MCF 10A (cell line): ENCODE results near the gene CD300C. TPM values are rescaled to one million over a fixed set of nuclear protein-coding genes. Genes with fewer than 3 reads are reported as not detected.

ENCODE experiments used
- BruUV-seq: library from RNA; stranded (reverse); fragments of 400-500 nt; replicated peaks from 2 replicates; lab custom pipeline; 2021; lab: Mats Ljungman, UMichigan
- CTCF ChIA-PET: fragments of 300-600 bp; sonication (Branson Sonifier 250); formaldehyde crosslinking; extraction: SDS; loops from one replicate; lab custom pipeline; 2021; ENCODE audit warnings: antibody characterized with exemption, inconsistent platforms; lab: Yijun Ruan, JAX
- POLR2A ChIA-PET: fragments of 300-600, 350-650 bp; sonication (Branson Sonifier 250); formaldehyde crosslinking; extraction: SDS; loops from one replicate; lab custom pipeline; 2020; ENCODE audit warnings: antibody characterized with exemption, inconsistent platforms; lab: Yijun Ruan, JAX
- DNase-seq: peaks from one replicate; pipeline ENCODE4 v3.0.0-alpha.2; 2018; ENCODE audit not compliant: unreplicated experiment
- H3K27ac Mint-ChIP-seq: one replicate; pipeline ENCODE4 v1.8.0; 2022; ENCODE audit warnings: mild to moderate bottlenecking, low read depth, mixed read lengths; ENCODE audit not compliant: unreplicated experiment
- H3K27me3 Mint-ChIP-seq: one replicate; pipeline ENCODE4 v1.8.0; 2022; ENCODE audit warnings: mixed read lengths; ENCODE audit not compliant: insufficient read depth, unreplicated experiment
- H3K36me3 Mint-ChIP-seq: one replicate; pipeline ENCODE4 v1.8.0; 2022; ENCODE audit warnings: mild to moderate bottlenecking, moderate library complexity, mixed read lengths; ENCODE audit not compliant: insufficient read depth, unreplicated experiment
- H3K4me1 Mint-ChIP-seq: one replicate; pipeline ENCODE4 v1.8.0; 2022; ENCODE audit warnings: mixed read lengths; ENCODE audit not compliant: insufficient read depth, unreplicated experiment
- H3K4me3 Mint-ChIP-seq: one replicate; pipeline ENCODE4 v1.8.0; 2022; ENCODE audit warnings: mild to moderate bottlenecking, moderate library complexity, mixed read lengths; ENCODE audit not compliant: unreplicated experiment
- H3K9me3 Mint-ChIP-seq: one replicate; pipeline ENCODE4 v1.8.0; 2022; ENCODE audit warnings: mixed read lengths; ENCODE audit not compliant: unreplicated experiment
- CTCF ChIP-seq: fragments of 200-600 bp; IDR thresholded peaks from one replicate; pipeline ENCODE4 v1.8.0; 2022; ENCODE audit warnings: antibody characterized with exemption, mild to moderate bottlenecking; ENCODE audit not compliant: unreplicated experiment
- intact Hi-C: fragments of 100-400 bp; cut with micrococcal nuclease; formaldehyde crosslinking; loops from 2 replicates; pipeline ENCODE4 v1.14.1; 2022
- total RNA-seq: library from RNA; stranded (reverse); gene quantifications from 2 replicates; pipeline ENCODE4 v1.2.3, GENCODE V29; 2022

CD300C gene
- total RNA-seq, 1 experiment from 2014 or later = not detected

GRCh38 chr17:74536890-74537289, 9.0 kb downstream of the CD300C start:
- H3K36me3 Mint-ChIP-seq = no peaks in the 10 kb centered on the region
- intact Hi-C loops = no loop called here
- H3K27ac Mint-ChIP-seq = no peak overlapping the region
- no TSS peak for BruUV-seq
- peaks cover 6% of the 10 kb centered on the region for H3K4me1 Mint-ChIP-seq
- CTCF ChIA-PET = no interaction called here
- no peaks in the 10 kb centered on the region for H3K9me3 Mint-ChIP-seq
- no peak for DNase-seq
- peaks cover 40% of the 10 kb centered on the region for H3K27me3 Mint-ChIP-seq
- POLR2A ChIA-PET = no interaction called here
- no peak for TF ChIP-seq CTCF
- no peak overlapping the region for H3K4me3 Mint-ChIP-seq

GRCh38 chr17:74532115-74532514, 13.8 kb downstream of the CD300C start:
- no TSS peak for BruUV-seq
- no peak for DNase-seq
- POLR2A ChIA-PET = no interaction called here
- Mint-ChIP-seq H3K36me3 (peaks cover 4% of the 10 kb centered on the region), H3K9me3 (no peaks in the 10 kb centered on the region), H3K27me3 (peaks cover 54% of the 10 kb centered on the region), H3K4me1 (peaks cover 6% of the 10 kb centered on the region), H3K4me3 (no peak overlapping the region), H3K27ac (no peak overlapping the region)
- TF ChIP-seq CTCF = no peak
- intact Hi-C loops = no loop called here
- CTCF ChIA-PET = interaction anchor here (0.8 to 2.6 kb wide), 11 partner anchors 11 to 164 kb away, joined by 3 to 16 read pairs (median 4); partner anchors contain the start of gene GPR142

- BruUV-seq = no TSS peak
- no peak within 1 kb of the TSS for H3K4me3 Mint-ChIP-seq
- peaks cover 4% of the 10 kb centered on the region for H3K36me3 Mint-ChIP-seq
- H3K9me3 Mint-ChIP-seq = no peaks in the 10 kb centered on the region
- no peak within 1 kb of the TSS for H3K27ac Mint-ChIP-seq
- peaks cover 6% of the 10 kb centered on the region for H3K4me1 Mint-ChIP-seq
- H3K27me3 Mint-ChIP-seq = peaks cover 47% of the 10 kb centered on the region
- intact Hi-C loops = no loop called here
- CTCF ChIA-PET = interaction anchor here (1.1 to 2.6 kb wide), 6 partner anchors 11 to 151 kb away, joined by 3 to 16 read pairs (median 5); no protein-coding TSS in a partner anchor
- no peak for DNase-seq
- TF ChIP-seq CTCF = no peak
- POLR2A ChIA-PET = no interaction called here
Measured at GRCh38 chr17:74531231-74531761, 14.6 kb downstream of the CD300C start, which contains the start of gene CD300LB. Gene CD300LB (minus strand): TSS chr17:74531475. CDS start chr17:74531350, 125 bp downstream.

GRCh38 chr17:74530831-74531150, 15.1 kb downstream of the CD300C start:
- ChIA-PET CTCF (no interaction called here), POLR2A (no interaction called here)
- BruUV-seq = no TSS peak
- no peak for TF ChIP-seq CTCF
- no peak overlapping the region for H3K4me3 Mint-ChIP-seq
- no peak overlapping the region for H3K27ac Mint-ChIP-seq
- H3K36me3 Mint-ChIP-seq = peaks cover 4% of the 10 kb centered on the region
- peaks cover 47% of the 10 kb centered on the region for H3K27me3 Mint-ChIP-seq
- intact Hi-C loops = no loop called here
- DNase-seq = no peak
- peaks cover 6% of the 10 kb centered on the region for H3K4me1 Mint-ChIP-seq
- no peaks in the 10 kb centered on the region for H3K9me3 Mint-ChIP-seq
